Upper lobe of left lung (tissue), 4 donors: ENCODE data around the gene NPDC1.

Source experiments
- CTCF ChIP-seq, 6 experiments: fragments of 450-650 bp in 4 of 6; fragments of 200-600 bp in 2 of 6; sonication (generic) in 2 of 6; IDR thresholded peaks; one replicate each; pipeline ENCODE4 v1.5.1; 2016 to 2019; ENCODE audit warnings: antibody characterized with exemption in 6 of 6
- EP300 ChIP-seq, 4 donors: sonication (generic); formaldehyde crosslinking; IDR thresholded peaks; one replicate each; pipeline ENCODE4 v1.5.1; 2017; ENCODE audit warnings: antibody characterized with exemption in 4 of 4, control low read depth in 2 of 4

- TF ChIP-seq CTCF (IDR thresholded peaks at IDR 0.05) (no peak), EP300 (IDR thresholded peaks at IDR 0.05) (no peak)
These were observed 18.8 kb upstream of the NPDC1 start for GRCh38 chr9:137064880-137065164.
